Measurements from ENCODE around the gene SEPTIN2. TPM values are rescaled to one million over a fixed set of nuclear protein-coding genes. Genes with fewer than 3 reads are reported as not detected.
"Not testable (repeated sequence)": the region's sequence is repeated elsewhere in the genome, so short reads cannot be mapped to it uniquely, and the experiment has no call there.

SEPTIN2 gene
- total RNA-seq, 1 experiment from 2014 or later: 353 TPM

GRCh38 chr2:241317391-241317790 is 1.7 kb downstream of the SEPTIN2 start:
- H3K27ac Mint-ChIP-seq: peak overlapping the region; percentile 61; the same call in 1 of the 2 replicates
- TF ChIP-seq, protein P1, sequence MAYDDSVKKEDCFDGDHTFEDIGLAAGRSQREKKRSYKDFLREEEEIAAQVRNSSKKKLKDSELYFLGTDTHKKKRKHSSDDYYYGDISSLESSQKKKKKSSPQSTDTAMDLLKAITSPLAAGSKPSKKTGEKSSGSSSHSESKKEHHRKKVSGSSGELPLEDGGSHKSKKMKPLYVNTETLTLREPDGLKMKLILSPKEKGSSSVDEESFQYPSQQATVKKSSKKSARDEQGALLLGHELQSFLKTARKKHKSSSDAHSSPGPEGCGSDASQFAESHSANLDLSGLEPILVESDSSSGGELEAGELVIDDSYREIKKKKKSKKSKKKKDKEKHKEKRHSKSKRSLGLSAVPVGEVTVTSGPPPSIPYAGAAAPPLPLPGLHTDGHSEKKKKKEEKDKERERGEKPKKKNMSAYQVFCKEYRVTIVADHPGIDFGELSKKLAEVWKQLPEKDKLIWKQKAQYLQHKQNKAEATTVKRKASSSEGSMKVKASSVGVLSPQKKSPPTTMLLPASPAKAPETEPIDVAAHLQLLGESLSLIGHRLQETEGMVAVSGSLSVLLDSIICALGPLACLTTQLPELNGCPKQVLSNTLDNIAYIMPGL (CRISPR knock-in tag; IDR thresholded peaks at IDR 0.05): no peak
- TF ChIP-seq ZNF219 (CRISPR knock-in tag; IDR thresholded peaks at IDR 0.05; ENCODE audit: borderline replicate concordance) (no peak), HMGA2 (CRISPR knock-in tag; IDR thresholded peaks at IDR 0.05) (no peak), NFATC4 (CRISPR knock-in tag; IDR thresholded peaks at IDR 0.05) (no peak), SP1 (CRISPR knock-in tag; conservative IDR thresholded peaks at IDR 0.05) (no peak), ATF1 (CRISPR knock-in tag; IDR thresholded peaks at IDR 0.05) (no peak)
- TF ChIP-seq, protein P2, sequence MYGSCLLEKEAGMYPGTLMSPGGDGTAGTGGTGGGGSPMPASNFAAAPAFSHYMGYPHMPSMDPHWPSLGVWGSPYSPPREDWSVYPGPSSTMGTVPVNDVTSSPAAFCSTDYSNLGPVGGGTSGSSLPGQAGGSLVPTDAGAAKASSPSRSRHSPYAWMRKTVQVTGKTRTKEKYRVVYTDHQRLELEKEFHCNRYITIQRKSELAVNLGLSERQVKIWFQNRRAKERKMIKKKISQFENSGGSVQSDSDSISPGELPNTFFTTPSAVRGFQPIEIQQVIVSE (CRISPR knock-in tag; IDR thresholded peaks at IDR 0.05; ENCODE audit: borderline replicate concordance): no peak
- CTCF ChIA-PET: no interaction called here
- DNase-seq (ENCODE audit: low spot score) (no peak), ATAC-seq (no peak)
- H3K36me3 Mint-ChIP-seq: peaks cover 13% of the 10 kb centered on the region
- peaks cover 65% of the 10 kb centered on the region for H3K4me1 Mint-ChIP-seq
- H3K4me3 Mint-ChIP-seq: peak overlapping the region; percentile 99
- no peaks in the 10 kb centered on the region for H3K9me3 Mint-ChIP-seq
- H3K27me3 Mint-ChIP-seq (ENCODE audit: low read depth): no peaks in the 10 kb centered on the region
- POLR2A ChIA-PET: no interaction called here

DNA sequence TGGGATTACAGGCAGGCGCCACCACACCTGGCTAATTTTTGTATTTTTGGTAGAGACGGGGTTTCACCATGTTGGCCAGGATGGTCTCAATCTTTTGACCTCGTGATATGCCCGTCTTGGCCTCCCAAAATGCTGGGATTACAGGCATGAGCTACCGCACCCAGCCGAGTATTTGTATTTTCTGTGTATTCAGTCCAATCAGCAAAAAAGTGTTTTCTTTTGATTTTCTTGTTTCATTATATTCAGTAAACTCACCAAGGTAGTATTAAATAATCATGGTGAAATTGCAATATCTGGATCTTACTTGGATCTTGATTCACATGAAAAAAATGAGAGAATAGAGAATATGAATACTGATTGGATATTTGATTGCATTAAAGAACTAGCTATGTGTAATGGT is 3.1 kb downstream of the SEPTIN2 start:
- POLR2A ChIA-PET: interaction anchor here (0.6 kb wide), 1 partner anchor 103 kb away, joined by 3 read pairs; no protein-coding TSS in a partner anchor
- peaks cover 17% of the 10 kb centered on the region for H3K36me3 Mint-ChIP-seq
- CTCF ChIA-PET; H3K9me3 Mint-ChIP-seq; DNase-seq (ENCODE audit: low spot score); ATAC-seq; H3K27me3 Mint-ChIP-seq (ENCODE audit: low read depth): not testable (repeated sequence)
- peak overlapping the region; percentile 99 for H3K4me3 Mint-ChIP-seq
- H3K4me1 Mint-ChIP-seq: peaks cover 56% of the 10 kb centered on the region
- H3K27ac Mint-ChIP-seq: peak overlapping the region; percentile 57

DNA sequence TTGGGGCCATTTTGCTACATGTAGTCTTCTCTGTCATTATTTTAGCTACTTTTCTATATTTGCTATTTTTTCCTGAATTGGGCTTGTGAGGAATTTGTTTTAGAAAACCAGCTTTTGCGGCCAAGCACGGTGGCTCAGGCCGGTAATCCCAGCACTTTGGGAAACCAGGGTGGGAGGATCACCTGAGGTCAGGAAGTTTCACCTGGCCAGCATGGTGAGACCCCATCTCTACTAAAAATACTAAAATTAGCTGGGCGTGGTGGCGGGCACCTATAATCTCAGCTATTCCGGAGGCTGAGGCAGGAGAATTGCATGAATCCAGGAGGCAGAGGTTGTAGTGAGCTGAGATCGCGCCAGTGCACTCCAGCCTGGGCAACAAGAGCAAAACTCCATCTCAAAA is 4.7 kb downstream of the SEPTIN2 start:
- POLR2A ChIA-PET: no interaction called here
- CTCF ChIA-PET: no interaction called here
- TF ChIP-seq ZNF121 (CRISPR knock-in tag; IDR thresholded peaks at IDR 0.05): peak; percentile 67; the same call in 1 of the 2 replicates
- TF ChIP-seq ZNF396 (CRISPR knock-in tag; IDR thresholded peaks at IDR 0.05; ENCODE audit: borderline replicate concordance): no peak
- TF ChIP-seq NFATC4 (CRISPR knock-in tag; IDR thresholded peaks at IDR 0.05): no peak
- TF ChIP-seq ZNF671 (CRISPR knock-in tag; IDR thresholded peaks at IDR 0.05): no peak
- TF ChIP-seq NFE2L1 (CRISPR knock-in tag; IDR thresholded peaks at IDR 0.05): no peak
- H3K36me3 Mint-ChIP-seq: peaks cover 28% of the 10 kb centered on the region
- no peaks in the 10 kb centered on the region for H3K27me3 Mint-ChIP-seq (ENCODE audit: low read depth)
- no peak for ATAC-seq
- H3K9me3 Mint-ChIP-seq: no peaks in the 10 kb centered on the region
- no peak for DNase-seq (ENCODE audit: low spot score)
- peak overlapping the region; percentile 68 for H3K27ac Mint-ChIP-seq
- H3K4me1 Mint-ChIP-seq: peaks cover 57% of the 10 kb centered on the region
- peak overlapping the region; percentile 27 for H3K4me3 Mint-ChIP-seq

DNA sequence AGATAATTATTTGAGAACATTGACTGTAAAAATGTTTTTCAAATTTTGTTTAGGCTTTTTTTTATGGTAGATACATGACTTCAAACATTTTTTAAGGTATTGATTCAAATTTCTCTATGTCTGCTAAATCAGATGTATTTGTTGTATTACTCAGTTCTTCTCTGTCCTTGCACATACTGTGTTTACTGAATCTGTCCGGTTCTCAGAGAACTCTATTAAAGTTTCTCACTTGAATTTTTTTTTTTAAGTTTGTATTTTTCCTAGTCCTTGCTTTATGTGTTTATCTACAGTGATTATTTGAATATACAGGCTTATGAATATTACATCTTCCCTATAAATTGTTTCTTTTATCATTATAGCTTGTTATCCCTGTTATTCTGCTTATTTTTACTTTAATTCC is 5.3 kb downstream of the SEPTIN2 start:
- CTCF ChIA-PET: no interaction called here
- H3K36me3 Mint-ChIP-seq: peaks cover 33% of the 10 kb centered on the region
- POLR2A ChIA-PET: no interaction called here
- TF ChIP-seq ZNF317 (CRISPR knock-in tag; IDR thresholded peaks at IDR 0.05; ENCODE audit: borderline replicate concordance, low read depth): no peak
- no peak for TF ChIP-seq MXD4 (CRISPR knock-in tag; IDR thresholded peaks at IDR 0.05; ENCODE audit: borderline replicate concordance)
- peaks cover 57% of the 10 kb centered on the region for H3K4me1 Mint-ChIP-seq
- H3K27ac Mint-ChIP-seq: peak overlapping the region; percentile 93
- H3K27me3 Mint-ChIP-seq (ENCODE audit: low read depth): no peaks in the 10 kb centered on the region
- peak overlapping the region; percentile 0; the same call in 1 of the 2 replicates for H3K4me3 Mint-ChIP-seq
- H3K9me3 Mint-ChIP-seq: no peaks in the 10 kb centered on the region
- ATAC-seq: no peak
- DNase-seq (ENCODE audit: low spot score): no peak

DNA sequence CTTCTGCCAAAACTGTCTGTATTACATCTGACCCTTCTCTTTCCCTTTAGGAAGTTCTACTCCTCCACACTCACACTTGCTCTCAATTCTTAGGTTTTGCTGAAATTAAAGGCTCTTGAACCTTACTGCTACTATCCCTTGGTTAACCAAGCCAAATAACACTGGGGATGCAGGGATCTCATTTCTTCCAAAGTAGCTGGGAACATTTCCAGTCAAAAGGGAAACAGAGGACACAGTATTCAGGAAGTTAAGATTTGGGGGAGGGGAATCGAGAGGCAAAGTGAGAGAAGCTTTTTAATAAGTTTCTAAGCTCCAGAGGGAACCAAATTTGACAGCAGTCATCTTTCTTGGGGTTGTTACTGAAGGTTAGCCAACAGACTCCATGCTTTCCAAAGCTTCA is 6.2 kb downstream of the SEPTIN2 start:
- TF ChIP-seq GABPB1 (CRISPR knock-in tag; IDR thresholded peaks at IDR 0.05): no peak
- no peak for TF ChIP-seq ZNF423 (CRISPR knock-in tag; IDR thresholded peaks at IDR 0.05)
- no peak for TF ChIP-seq SMAD3 (CRISPR knock-in tag; IDR thresholded peaks at IDR 0.05; ENCODE audit: borderline replicate concordance)
- no peak for TF ChIP-seq CREB1 (CRISPR knock-in tag; IDR thresholded peaks at IDR 0.05)
- TF ChIP-seq SMAD4 (CRISPR knock-in tag; IDR thresholded peaks at IDR 0.05): no peak
- H3K36me3 Mint-ChIP-seq: peaks cover 36% of the 10 kb centered on the region
- no peaks in the 10 kb centered on the region for H3K9me3 Mint-ChIP-seq
- H3K27me3 Mint-ChIP-seq (ENCODE audit: low read depth): no peaks in the 10 kb centered on the region
- peak overlapping the region; percentile 93 for H3K27ac Mint-ChIP-seq
- ATAC-seq (no peak), DNase-seq (ENCODE audit: low spot score) (no peak)
- ChIA-PET CTCF (interaction anchor here (0.7 kb wide), 1 partner anchor 470 kb away, joined by 4 read pairs; no protein-coding TSS in a partner anchor), POLR2A (no interaction called here)
- peaks cover 55% of the 10 kb centered on the region for H3K4me1 Mint-ChIP-seq
- H3K4me3 Mint-ChIP-seq: peak overlapping the region; percentile 22; the same call in 1 of the 2 replicates
